SK-N-MC (cell line): ENCODE data around the gene SEC31B.

ENCODE experiments used
- EZH2 ChIP-seq: fragments of 200-600 bp; sonication (generic); IDR thresholded peaks from one replicate; pipeline ENCODE4 v1.6.1; 2017; ENCODE audit warnings: antibody characterized with exemption
- FOXP2 ChIP-seq: optimal IDR thresholded peaks from 2 replicates; pipeline ENCODE3; 2011; ENCODE audit warnings: mild to moderate bottlenecking, moderate library complexity; ENCODE audit not compliant: insufficient read depth; ENCODE audit errors: extremely low read length, control extremely low read depth
- POLR2AphosphoS5 ChIP-seq: IDR thresholded peaks from 2 replicates; pipeline ENCODE4 v1.6.1; 2012; ENCODE audit warnings: mild to moderate bottlenecking, low read depth, low read length, borderline replicate concordance

- TF ChIP-seq POLR2AphosphoS5 (no peak), EZH2 (no peak), FOXP2 (no peak)
Measured at GRCh38 chr10:100535338-100535714, 15.7 kb upstream of the SEC31B start.
